Measurements from ENCODE around the gene IGSF1.

Gene IGSF1, protein sequence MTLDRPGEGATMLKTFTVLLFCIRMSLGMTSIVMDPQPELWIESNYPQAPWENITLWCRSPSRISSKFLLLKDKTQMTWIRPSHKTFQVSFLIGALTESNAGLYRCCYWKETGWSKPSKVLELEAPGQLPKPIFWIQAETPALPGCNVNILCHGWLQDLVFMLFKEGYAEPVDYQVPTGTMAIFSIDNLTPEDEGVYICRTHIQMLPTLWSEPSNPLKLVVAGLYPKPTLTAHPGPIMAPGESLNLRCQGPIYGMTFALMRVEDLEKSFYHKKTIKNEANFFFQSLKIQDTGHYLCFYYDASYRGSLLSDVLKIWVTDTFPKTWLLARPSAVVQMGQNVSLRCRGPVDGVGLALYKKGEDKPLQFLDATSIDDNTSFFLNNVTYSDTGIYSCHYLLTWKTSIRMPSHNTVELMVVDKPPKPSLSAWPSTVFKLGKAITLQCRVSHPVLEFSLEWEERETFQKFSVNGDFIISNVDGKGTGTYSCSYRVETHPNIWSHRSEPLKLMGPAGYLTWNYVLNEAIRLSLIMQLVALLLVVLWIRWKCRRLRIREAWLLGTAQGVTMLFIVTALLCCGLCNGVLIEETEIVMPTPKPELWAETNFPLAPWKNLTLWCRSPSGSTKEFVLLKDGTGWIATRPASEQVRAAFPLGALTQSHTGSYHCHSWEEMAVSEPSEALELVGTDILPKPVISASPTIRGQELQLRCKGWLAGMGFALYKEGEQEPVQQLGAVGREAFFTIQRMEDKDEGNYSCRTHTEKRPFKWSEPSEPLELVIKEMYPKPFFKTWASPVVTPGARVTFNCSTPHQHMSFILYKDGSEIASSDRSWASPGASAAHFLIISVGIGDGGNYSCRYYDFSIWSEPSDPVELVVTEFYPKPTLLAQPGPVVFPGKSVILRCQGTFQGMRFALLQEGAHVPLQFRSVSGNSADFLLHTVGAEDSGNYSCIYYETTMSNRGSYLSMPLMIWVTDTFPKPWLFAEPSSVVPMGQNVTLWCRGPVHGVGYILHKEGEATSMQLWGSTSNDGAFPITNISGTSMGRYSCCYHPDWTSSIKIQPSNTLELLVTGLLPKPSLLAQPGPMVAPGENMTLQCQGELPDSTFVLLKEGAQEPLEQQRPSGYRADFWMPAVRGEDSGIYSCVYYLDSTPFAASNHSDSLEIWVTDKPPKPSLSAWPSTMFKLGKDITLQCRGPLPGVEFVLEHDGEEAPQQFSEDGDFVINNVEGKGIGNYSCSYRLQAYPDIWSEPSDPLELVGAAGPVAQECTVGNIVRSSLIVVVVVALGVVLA (N-terminal part only)

DNA sequence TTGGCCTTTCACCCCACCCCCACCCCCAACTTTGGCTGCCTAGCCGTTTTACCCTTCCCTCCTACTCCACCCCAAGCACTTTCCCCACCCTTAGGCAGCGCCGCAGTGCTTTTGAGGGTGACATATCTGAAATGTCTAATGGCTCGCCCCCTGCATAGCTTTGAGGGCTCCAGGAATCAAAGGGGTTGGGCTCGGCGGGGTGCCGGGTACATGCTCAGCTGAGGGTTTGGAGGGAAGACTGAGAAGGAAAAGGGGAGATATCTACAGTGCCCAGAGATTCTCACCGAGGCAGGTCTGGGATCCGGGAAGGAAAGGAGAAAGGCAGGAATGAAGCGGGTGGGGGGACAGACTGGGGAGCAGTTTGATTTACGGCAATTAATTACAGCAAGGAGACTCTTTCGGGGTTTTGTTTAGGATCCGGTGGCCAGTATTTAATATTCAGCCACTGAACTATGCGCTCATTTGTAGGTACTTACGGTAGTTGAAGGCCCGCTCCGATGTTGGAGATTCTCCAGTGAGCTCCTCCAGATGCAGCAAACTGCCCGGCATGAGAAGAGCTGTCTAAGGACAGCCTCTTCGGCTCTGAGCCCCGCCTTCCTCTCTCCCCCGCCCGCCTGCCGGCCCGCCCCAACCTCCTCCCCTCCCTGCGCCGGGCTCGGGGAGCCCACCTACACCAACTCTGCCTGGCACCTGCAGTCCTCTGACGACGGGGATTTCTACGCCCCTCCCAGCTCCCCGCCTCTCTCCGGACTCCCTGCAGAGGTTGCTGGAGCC is at the start of gene IGSF1:
Gene IGSF1, minus strand, starts transcription at position 569 of the 774 bp plus-strand sequence. CDS start 2,632 bp downstream, outside the sequence.
- DNase-seq: peak; percentile 74

DNA sequence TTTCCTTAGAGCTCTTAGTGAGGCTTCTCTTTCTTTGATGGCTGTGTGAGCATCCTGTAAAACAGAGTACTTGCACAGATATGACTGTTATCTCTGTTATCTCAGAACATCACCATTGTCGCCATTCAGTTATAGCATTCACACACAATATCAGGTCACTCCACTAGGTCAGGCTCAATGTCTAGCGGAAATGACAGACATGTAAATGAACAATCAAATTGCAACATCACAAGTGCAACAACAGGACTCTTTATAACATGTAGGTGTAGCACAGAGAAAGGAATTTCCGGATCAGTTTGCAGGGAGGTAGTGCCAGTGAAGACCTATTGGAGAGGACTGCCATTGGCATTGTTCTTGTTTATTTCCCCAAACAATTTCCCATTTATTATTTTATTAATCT is 43.2 kb upstream of the IGSF1 start:
- no peak for DNase-seq

DNA sequence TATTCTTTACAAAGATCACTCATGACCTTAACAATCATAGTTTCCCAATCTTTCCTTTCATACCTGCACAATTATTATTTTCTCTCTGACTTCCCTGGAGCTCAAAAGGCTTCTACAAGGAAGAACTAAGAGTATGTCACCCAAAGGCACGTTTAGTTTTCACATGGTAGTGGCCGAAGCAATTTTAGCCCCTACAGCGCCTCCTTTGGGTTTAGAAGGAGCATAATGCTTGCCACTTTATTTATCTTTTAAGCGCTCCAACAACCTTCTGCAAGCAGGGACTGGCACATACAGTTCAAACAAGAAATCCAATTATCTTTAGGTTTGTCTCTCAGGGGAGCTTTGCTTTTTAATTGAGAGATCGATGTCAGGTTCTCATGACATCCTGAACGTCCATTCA is 42.0 kb upstream of the IGSF1 start:
- no peak for DNase-seq

DNA sequence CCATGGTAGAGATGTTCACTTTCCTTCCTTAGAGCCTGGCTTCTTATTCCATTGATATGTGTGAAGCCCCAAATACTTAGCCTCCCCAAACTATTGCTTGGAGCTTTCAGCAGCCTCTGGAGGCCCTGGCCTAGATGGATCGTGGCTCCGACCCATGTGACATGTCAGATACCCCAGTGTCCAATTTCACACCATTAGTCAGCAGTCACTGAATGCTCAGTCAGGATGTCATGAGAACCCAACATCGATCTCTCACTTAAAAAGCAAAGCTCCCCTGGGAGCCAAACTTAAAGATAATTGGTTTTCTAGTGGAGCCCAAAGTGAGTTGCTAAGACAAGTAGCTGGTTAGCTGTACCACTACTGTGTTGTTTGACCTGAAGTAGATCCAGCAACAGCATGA is 41.6 kb upstream of the IGSF1 start:
- no peak for DNase-seq

DNA sequence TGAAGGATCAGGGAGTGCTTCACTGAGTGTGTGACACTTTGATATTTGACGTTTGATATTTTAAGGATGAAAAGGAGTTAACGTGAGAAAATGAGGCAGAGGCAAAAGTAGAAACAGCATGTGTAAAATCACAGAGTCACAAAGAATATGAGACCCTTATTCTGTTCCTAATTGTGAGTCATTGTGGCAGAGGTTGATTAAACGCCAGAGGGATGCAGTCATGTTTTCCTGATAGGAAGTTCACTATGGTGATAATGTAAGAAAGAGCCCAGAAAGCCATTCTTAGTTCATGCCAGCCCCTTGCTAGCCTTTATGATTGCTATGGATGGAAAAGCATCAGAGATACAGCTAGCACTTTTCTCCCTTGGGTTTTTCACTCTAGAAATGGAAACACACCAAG is 33.5 kb upstream of the IGSF1 start:
- DNase-seq: no peak

DNA sequence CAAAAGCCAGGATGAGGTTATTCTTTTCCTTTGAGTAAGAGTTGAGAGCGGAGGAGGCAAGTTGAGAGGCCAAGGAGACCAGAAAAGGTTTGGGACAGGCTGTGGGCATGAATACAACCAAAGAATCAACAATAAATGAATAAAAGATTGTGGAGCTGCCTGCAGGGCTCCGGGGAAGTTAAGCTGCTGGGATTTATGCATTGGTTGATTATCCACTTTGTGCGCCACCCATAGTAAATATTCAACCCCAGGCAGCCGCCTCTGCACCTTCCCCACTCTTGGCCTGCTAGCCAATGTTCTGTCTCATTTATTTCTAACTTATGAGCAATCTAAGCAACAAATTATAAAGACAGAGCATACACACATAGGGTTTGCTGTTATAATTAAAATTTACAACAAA is 28.2 kb upstream of the IGSF1 start:
- DNase-seq: no peak

DNA sequence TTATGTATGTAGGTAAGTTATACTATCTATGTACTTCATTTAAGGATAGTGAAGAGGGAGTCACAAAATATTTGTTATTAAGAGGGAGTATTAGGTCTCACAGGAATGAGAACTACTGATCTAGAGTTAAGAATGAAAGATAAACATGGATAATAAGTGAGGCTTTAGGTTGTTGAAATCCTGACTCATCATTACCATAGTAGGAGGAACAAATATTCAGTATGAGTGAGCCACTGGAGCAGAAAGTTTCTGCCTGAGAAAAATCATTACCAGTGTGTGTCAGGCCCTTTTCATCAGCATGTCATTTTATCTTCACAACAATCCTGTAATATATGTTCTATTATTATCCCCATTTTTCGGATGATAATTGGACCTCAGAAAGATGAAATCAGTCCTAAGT is 27.2 kb upstream of the IGSF1 start:
- no peak for DNase-seq

DNA sequence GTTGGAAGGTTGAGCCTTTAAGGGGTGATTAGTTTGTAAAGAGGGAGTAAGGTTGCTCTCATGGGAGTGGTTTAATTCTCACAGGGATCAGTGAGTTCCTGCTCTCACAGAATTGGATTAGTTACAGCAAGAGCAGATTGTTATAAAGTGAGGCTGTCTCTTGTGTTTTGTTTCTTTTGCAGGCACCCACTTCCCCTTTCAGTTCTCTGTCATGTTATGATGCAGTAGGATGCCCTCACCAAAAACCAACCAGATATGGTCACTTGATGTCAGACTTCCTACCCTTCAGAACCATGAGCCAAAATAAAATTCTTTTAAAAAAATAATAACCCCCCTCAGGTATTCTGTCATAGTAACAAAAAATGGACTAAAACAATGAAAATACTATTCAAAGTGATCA is 19.9 kb upstream of the IGSF1 start:
- DNase-seq: no peak

DNA sequence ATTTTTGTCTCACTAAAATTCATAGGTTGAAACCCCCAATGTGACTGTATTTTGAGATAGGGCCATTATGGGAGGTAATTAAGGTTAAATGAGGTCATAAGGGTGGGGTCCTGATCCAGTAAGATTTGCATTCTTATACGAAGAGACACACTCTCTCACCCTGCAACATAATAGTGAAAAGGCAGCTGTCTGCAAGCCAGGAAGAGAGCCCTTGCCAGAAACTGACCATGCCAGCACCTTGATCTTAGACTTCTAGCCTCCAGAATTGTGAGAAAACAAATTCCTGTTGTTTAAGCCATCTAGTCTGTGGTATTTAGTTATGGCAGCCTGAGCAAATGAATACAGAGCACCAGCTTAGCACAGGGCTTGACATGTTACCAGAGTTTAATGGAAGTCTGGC is 17.5 kb upstream of the IGSF1 start:
- DNase-seq: peak; percentile 12

DNA sequence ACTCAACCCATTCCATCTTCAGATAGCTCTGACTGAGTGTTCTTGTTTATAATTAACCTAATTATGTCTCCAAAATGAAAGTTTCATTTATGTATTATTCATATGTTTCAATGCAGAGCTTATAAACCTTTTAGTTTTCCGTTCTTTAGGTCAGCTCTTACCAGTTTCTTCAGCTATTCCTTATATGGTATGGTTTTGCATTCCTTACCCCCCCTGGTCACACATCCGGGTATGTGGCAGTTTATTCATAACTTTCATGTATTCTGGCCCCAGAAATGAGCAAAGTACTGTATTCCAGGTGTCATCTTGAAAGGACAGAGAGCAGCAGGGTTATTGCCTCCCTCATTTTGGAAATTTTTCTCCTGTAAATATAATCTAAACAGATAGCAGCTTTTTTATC is 16.8 kb upstream of the IGSF1 start:
- no peak for DNase-seq

DNA sequence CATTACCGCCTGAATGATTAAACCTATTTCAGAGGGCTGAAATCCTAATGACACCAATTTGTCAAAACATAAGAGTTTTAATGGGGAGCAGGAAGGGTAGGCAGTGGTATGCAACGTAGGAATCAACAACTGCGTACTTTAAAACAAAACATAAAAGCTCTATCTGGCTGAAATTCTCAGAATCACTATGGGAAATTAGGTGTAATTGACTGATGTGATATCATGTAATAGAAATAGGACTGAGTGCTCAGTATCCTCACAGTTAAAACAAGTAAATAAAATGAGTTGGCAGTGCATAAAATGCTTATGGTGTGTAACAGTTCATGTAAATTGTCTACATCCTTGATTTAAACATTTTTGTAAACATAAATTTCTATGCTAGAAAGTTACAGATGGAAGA is 13.6 kb upstream of the IGSF1 start:
- DNase-seq: no peak

DNA sequence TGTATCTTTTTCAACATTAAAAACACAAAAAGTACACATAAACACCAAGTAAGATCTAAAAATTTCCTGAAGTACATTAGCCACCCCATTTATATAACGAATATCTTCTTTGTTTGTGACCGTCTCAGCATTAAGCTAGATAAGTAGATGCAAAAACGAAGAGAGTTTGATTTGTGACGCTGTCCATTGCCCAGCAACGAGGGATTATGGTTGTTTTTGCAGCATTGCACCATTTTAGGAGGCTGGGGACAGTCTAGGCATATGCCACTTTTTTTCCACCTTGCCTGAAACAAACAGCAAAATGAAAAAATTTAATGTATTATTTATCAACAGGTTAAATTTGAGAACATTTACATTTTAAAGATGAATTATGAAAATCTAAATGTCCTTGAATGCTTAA is 12.0 kb upstream of the IGSF1 start:
- DNase-seq: no peak

DNA sequence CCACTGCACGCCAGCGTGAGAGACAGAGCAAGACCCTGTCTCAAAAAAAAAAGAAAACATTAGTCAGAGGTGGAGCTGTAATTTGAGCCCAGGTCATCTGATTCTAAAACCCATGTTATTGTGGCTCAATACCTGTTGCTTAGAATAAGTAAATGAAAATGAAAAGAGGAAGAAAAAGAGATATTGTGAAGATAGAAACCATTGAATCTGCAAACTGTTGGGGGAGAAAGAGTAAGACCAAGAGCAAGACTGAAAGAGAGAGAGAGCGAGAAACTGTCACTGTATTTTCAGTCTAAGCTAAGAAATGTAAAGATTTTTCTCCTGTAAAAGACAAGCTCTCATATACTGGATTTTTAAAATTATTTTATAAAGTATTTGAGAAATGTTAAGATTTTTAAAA is 9.7 kb upstream of the IGSF1 start:
- no peak for DNase-seq

DNA sequence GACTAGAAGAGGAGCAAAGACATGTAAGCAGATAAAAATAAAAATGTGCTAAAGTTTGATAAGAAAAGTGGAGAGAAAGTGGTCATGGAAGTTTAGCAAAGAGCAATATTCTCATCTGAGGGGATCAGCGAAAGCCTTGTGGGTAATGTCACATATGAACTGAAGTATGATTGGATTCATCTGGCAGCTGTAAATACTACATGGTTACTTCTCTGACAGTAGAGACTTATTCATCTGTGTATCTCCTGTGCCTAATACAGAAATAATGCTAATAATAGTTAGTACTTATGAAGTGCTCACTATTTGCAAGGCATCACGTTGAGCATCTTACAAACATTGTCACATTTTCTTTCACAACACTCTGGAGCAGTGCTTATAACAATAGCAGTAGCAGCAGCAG is 8.9 kb upstream of the IGSF1 start:
- DNase-seq: no peak

DNA sequence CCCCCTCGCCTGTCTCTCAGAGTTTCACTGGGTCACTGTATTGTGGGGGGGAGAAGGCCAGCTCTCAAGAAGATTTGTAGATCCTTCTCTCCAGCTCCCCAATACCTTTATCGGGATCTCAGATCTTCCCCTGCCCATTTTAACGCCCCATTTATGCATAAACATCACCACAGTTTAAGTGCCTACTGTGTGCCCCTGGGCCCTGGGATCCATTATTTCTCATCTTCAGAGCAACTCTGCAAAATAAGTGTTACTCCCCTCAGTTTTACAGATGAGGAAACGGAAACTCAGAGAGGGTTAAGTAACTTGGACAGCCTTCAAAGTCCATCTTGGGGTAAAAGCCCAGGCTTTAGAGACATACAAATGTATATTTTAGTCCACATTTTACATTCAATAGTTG is 421 bp upstream of the IGSF1 start:
- no peak for DNase-seq

DNA sequence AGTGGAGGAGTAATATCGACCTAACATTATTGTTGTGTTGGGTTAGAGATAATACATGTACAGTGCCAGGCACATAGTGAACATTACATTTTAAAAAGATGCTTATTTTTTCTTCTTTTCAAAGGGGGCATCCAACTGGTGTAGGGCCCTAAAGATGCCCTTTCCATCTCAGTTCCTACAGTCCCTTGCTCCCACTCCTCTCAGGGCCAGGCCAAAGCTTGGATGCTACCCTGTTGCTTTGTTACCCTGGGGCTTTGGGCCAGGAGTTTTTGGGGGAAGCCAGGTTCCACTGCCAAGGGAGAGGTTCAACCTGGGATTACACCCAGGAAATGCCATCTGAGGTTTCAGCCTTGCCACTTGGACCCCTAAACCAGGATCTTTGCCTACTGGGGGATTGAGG is 918 bp downstream of the IGSF1 start:
- no peak for DNase-seq

DNA sequence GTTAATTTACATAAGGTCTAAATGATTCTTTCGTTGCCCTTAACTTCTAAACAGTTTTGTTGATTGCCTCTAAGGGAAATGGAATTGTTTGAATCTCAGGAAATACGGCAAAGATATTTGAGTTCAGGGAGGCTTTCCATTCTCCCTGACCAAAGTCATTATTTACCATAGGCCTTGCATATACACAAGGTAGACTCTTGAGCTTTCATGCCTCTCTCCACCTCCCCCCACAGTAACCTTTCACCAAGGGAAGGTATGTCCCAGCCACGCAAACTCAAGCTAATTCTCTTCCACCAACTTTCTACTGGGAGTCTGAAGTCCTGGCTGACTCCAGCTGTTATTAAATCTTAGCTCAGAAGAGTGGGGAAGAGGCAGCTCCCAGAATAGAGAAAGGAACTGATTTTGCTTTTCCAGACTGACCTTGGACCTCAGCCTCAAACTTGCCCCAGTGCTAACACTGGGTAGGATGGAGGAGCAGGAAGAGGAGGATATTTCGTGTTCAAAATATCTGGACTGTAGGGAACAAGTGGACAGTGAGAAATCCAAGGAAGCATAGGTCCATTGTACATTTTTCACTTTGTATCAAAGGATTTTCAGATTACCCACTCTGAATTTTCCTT is 1.4 kb downstream of the IGSF1 start:
- DNase-seq: no peak

DNA sequence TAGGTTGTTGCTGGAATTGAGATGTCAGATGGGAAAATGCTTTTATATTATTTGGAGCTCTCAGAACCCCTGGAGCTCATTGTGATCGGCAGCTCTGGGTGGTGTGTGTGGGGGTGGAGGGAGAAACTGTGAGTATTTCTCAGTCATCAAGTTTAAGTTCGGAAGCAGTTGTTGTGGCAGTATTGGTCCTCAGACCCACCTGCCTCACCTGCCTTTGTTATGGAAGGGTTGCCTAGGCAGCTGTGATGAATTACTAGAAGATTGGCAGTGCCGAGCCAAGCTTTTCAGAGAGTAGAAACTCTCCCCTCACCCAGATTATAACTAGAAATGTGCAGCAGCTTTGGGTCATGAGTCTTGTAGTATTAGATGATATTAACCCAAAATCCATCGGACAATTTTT is 9.5 kb downstream of the IGSF1 start:
- DNase-seq: no peak

DNA sequence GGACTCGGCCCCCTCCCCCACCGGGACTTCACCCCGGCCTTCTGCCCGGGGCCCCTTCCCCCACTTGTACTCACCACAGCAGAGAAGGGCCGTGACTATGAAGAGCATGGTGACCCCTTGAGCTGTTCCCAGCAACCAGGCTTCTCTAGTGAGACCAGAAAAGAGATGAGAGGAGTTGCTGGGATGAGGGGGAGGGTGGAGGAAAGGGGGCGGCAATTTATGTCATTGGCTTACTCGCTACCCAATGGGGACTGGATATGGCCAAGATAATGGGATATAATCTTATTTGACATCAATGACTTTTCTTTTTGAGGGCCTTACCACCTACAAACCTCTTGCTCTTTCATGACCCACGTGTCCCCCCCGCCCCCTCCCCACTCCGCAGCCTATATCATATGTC is 9.9 kb downstream of the IGSF1 start:
- DNase-seq: no peak

DNA sequence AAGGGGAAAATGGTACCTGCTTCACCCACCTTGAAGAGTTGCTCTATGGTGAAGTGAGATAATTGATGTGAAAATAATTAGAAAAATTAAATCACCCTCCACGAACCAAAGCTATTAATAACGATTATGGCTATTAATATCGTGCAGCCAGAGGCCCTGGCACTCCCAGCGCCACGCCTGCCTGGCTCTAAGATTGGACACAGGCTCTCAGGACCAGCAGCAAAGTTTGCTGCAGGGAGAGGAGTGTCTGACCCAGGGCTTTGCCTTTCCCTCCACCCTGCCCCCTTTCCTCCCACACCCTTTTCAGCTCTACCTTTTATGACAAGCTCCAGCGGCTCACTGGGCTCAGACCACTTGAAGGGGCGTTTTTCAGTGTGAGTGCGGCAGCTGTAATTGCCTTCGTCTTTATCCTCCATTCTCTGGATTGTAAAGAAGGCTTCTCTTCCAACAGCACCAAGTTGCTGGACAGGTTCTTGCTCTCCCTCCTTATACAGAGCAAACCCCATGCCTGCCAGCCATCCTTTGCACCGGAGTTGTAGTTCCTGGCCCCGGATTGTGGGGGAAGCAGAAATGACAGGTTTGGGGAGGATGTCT is 11.5 kb downstream of the IGSF1 start:
- no peak for DNase-seq

DNA sequence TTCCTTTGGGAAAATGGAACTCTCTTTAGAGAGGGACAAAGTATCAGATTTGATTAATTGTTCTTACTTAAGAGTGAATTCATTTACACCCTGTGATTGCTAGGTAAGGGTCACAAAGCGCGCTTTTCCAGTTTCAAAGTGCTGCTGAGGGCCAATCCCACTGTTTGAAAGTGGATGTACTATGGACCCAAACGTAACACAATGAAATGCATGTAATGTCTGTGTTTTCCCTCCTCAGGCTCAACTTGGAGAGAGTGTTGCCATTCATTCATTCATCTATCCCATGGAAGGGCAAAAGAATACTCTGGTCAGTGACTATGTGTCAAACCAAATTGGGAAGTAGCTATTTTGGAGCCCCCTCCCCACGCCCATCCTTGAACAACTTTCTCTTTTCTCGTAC is 16.1 kb downstream of the IGSF1 start:
- DNase-seq: no peak

DNA sequence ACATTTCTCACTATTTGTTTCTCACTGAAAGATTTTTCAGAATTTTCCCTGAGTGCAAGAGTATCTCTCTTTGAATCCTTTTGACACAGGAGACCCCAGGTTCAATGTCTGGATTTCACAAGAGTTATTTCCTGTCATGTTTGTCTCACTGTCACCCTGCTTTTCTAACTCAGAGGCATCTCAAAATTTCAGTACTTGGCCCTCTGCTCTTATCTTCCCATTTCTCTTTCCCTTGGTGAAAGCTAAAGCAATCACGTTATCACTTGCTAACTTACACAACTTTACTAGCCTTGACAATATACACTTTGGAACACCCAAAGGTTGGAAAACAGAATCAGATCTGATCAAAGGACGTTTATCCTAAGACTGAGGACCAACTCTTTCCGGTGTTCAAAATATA is 17.3 kb downstream of the IGSF1 start:
- DNase-seq: no peak
